GM15510 (cell line): Measurements from ENCODE around the gene A4GALT.

Experiments
- POLR2A ChIP-seq: IDR thresholded peaks from 3 replicates; pipeline ENCODE4 v1.6.1; 2011; ENCODE audit warnings: borderline replicate concordance; ENCODE audit not compliant: insufficient read length; ENCODE audit errors: extremely low read depth

Gene A4GALT

GRCh38 chr22:42648017-42648367 lies 72.7 kb downstream of the A4GALT start:
- no peak for TF ChIP-seq POLR2A

GRCh38 chr22:42646569-42647525 lies 73.8 kb downstream of the A4GALT start:
- TF ChIP-seq POLR2A, result no peak

GRCh38 chr22:42645938-42646568 lies 74.6 kb downstream of the A4GALT start:
- no peak for TF ChIP-seq POLR2A

- no peak for TF ChIP-seq POLR2A
Measured at GRCh38 chr22:42645341-42645937, 75.2 kb downstream of the A4GALT start.

- TF ChIP-seq POLR2A, result no peak
Measured at GRCh38 chr22:42644422-42645340, 76.0 kb downstream of the A4GALT start.

- TF ChIP-seq POLR2A, result no peak
Measured at GRCh38 chr22:42643634-42644421, 76.8 kb downstream of the A4GALT start.

- TF ChIP-seq POLR2A, result no peak
Measured at GRCh38 chr22:42642806-42643633, 77.7 kb downstream of the A4GALT start.
